Neural cell (in vitro differentiated cells): ENCODE measurements around the gene LRP5. TPM values are rescaled to one million over a fixed set of nuclear protein-coding genes. Genes with fewer than 3 reads are reported as not detected.

Experiments used
- H2AFZ ChIP-seq: fragments of 200-600, 300-800 bp; sonication (generic), shearing (Covaris generic); 2 replicates; pipeline ENCODE4 v1.6.0; 2014; ENCODE audit warnings: low read depth, mild to moderate bottlenecking, antibody characterized with exemption, low read length, moderate library complexity
- H3F3A ChIP-seq: fragments of 200-600 bp; shearing (Covaris generic); 2 replicates; pipeline ENCODE4 v1.6.1; 2016; ENCODE audit warnings: mild to moderate bottlenecking, moderate library complexity, mixed read lengths, antibody characterized with exemption, low read length; ENCODE audit not compliant: insufficient read depth, poor library complexity, severe bottlenecking
- H3K27ac ChIP-seq: fragments of 200-600, 300-800 bp; sonication (generic), shearing (Covaris generic); 2 replicates; pipeline ENCODE4 v1.5.1; 2014; ENCODE audit warnings: mild to moderate bottlenecking, low read length, moderate library complexity
- H3K27me3 ChIP-seq: fragments of 300-800, 200-600 bp; sonication (generic), shearing (Covaris generic); 2 replicates; pipeline ENCODE4 v1.6.0; 2014; ENCODE audit warnings: mild to moderate bottlenecking, low read depth, low read length, moderate library complexity; ENCODE audit not compliant: insufficient read depth
- H3K36me3 ChIP-seq: fragments of 300-800, 200-600 bp; sonication (generic), shearing (Covaris generic); 2 replicates; pipeline ENCODE4 v1.5.1; 2014; ENCODE audit warnings: mild to moderate bottlenecking, antibody characterized with exemption, low read length, moderate library complexity; ENCODE audit not compliant: insufficient read depth
- H3K4me2 ChIP-seq: fragments of 300-800, 200-600 bp; sonication (generic), shearing (Covaris generic); 2 replicates; pipeline ENCODE4 v1.6.0; 2014; ENCODE audit warnings: mild to moderate bottlenecking, low read length
- H3K4me3 ChIP-seq: fragments of 300-800, 200-600 bp; sonication (generic), shearing (Covaris generic); 2 replicates; pipeline ENCODE4 v1.5.1; 2014; ENCODE audit warnings: mild to moderate bottlenecking, low read length, moderate library complexity
- H3K79me2 ChIP-seq: fragments of 200-600 bp; shearing (Covaris generic); replicated peaks from 2 replicates; pipeline ENCODE4 v1.6.0; 2014; ENCODE audit warnings: mild to moderate bottlenecking, low read length, moderate library complexity; ENCODE audit not compliant: insufficient read depth
- H3K9ac ChIP-seq: fragments of 300-800, 200-600 bp; sonication (generic), shearing (Covaris generic); 2 replicates; pipeline ENCODE4 v1.6.1; 2016; ENCODE audit warnings: mild to moderate bottlenecking, low read length, mixed read lengths
- H3K9me2 ChIP-seq: fragments of 200-600 bp; shearing (Covaris generic); 2 replicates; pipeline ENCODE4 v1.6.1; 2016; ENCODE audit warnings: mild to moderate bottlenecking, low read length, mixed read lengths; ENCODE audit not compliant: insufficient read depth
- H3K9me3 ChIP-seq: fragments of 200-600, 300-800 bp; sonication (generic), shearing (Covaris generic); 2 replicates; pipeline ENCODE4 v1.6.1; 2016; ENCODE audit warnings: mild to moderate bottlenecking, mixed run types, low read length, moderate library complexity, mixed read lengths
- H4K20me1 ChIP-seq: fragments of 200-600 bp; shearing (Covaris generic); 2 replicates; pipeline ENCODE4 v1.6.1; 2016; ENCODE audit warnings: mild to moderate bottlenecking, mixed run types; ENCODE audit not compliant: insufficient read depth
- CTCF ChIP-seq: fragments of 450-650 bp; IDR thresholded peaks from 2 replicates; pipeline ENCODE4 v1.5.1; 2014; ENCODE audit warnings: antibody characterized with exemption, mild to moderate bottlenecking, moderate library complexity; ENCODE audit not compliant: poor library complexity, severe bottlenecking
- EP300 ChIP-seq: fragments of 450-650 bp; conservative IDR thresholded peaks from 2 replicates; pipeline ENCODE4 v1.6.1; 2014; ENCODE audit warnings: antibody characterized with exemption, mild to moderate bottlenecking, moderate library complexity; ENCODE audit not compliant: poor library complexity, severe bottlenecking
- EZH2 ChIP-seq: fragments of 200-600, 300-800 bp; shearing (Covaris generic), sonication (generic); IDR thresholded peaks from 2 replicates; pipeline ENCODE4 v1.6.1; 2014; ENCODE audit warnings: antibody characterized with exemption, low read length, borderline replicate concordance, mild to moderate bottlenecking; ENCODE audit not compliant: insufficient read depth, poor library complexity, severe bottlenecking
- MXI1 ChIP-seq: fragments of 450-650 bp; conservative IDR thresholded peaks from 2 replicates; pipeline ENCODE4 v1.6.1; 2014; ENCODE audit warnings: antibody characterized with exemption, mild to moderate bottlenecking; ENCODE audit not compliant: poor library complexity, severe bottlenecking
- POLR2AphosphoS5 ChIP-seq: IDR thresholded peaks from 2 replicates; pipeline ENCODE4 v1.6.1; 2012
- RAD21 ChIP-seq: fragments of 450-650 bp; conservative IDR thresholded peaks from 2 replicates; pipeline ENCODE4 v1.6.1; 2014; ENCODE audit warnings: antibody characterized with exemption, mild to moderate bottlenecking, moderate library complexity
- SMC3 ChIP-seq: fragments of 450-650 bp; conservative IDR thresholded peaks from 2 replicates; pipeline ENCODE4 v1.6.1; 2014; ENCODE audit warnings: antibody characterized with exemption, mild to moderate bottlenecking, moderate library complexity; ENCODE audit not compliant: poor library complexity
- TAF1 ChIP-seq: IDR thresholded peaks from 2 replicates; pipeline ENCODE4 v1.6.1; 2012; ENCODE audit warnings: low read depth
- polyA plus RNA-seq: library from polyadenylated mRNA; depleted of rRNA; stranded (reverse); fragments of >200 nt; gene quantifications from 2 replicates; pipeline ENCODE4 v1.2.3, GENCODE V29; 2014
- TF ChIP-seq, protein P1 (sequence below): IDR thresholded peaks from 2 replicates; pipeline ENCODE4 v1.6.1; 2012; ENCODE audit warnings: borderline replicate concordance

The LRP5 gene
- polyA plus RNA-seq, 1 donor from 2014 or later: 3.0 TPM

DNA sequence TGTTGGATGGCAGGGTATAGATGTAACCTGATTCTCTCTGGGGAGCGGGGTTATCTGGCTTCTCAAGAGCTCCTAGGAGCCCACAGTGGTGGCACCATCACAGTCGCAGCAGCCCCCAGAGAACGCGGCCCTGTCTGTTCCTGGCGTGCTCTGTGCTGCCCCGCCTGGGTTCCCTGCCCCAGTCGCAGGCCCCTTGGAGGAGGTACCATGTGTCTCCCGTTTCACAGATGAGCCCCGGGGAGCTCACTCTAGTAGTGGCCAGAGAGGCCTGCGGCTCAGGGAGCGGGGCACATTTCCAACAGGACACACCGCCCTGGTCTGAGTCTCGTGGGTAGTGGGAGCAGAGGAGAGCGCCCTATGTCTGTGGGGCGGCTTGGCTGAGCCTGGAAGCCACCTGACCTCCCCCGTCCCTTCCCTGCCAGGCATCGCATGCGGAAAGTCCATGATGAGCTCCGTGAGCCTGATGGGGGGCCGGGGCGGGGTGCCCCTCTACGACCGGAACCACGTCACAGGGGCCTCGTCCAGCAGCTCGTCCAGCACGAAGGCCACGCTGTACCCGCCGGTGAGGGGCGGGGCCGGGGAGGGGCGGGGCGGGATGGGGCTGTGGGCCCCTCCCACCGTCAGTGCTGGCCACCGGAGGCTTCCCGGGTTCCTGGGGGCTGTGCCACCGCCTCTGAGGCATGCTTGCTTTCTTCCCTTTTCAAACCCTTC lies 127.1 kb downstream of the LRP5 start:
- Histone ChIP-seq H3K4me2 (no peak overlapping the region), H4K20me1 (no peaks in the 10 kb centered on the region), H3K9ac (no peak overlapping the region), H3K9me3 (no peaks in the 10 kb centered on the region), H3K9me2 (no peaks in the 10 kb centered on the region), H3K36me3 (no peaks in the 10 kb centered on the region), H3K27me3 (no peaks in the 10 kb centered on the region), H3K79me2 (no peaks in the 10 kb centered on the region), H2AFZ (no peak overlapping the region), H3F3A (no peaks in the 10 kb centered on the region), H3K27ac (no peak overlapping the region), H3K4me3 (no peak overlapping the region)
- TF ChIP-seq EZH2: no peak
- no peak for TF ChIP-seq MXI1
- no peak for TF ChIP-seq SMC3
- TF ChIP-seq EP300: no peak
- TF ChIP-seq, protein P1, sequence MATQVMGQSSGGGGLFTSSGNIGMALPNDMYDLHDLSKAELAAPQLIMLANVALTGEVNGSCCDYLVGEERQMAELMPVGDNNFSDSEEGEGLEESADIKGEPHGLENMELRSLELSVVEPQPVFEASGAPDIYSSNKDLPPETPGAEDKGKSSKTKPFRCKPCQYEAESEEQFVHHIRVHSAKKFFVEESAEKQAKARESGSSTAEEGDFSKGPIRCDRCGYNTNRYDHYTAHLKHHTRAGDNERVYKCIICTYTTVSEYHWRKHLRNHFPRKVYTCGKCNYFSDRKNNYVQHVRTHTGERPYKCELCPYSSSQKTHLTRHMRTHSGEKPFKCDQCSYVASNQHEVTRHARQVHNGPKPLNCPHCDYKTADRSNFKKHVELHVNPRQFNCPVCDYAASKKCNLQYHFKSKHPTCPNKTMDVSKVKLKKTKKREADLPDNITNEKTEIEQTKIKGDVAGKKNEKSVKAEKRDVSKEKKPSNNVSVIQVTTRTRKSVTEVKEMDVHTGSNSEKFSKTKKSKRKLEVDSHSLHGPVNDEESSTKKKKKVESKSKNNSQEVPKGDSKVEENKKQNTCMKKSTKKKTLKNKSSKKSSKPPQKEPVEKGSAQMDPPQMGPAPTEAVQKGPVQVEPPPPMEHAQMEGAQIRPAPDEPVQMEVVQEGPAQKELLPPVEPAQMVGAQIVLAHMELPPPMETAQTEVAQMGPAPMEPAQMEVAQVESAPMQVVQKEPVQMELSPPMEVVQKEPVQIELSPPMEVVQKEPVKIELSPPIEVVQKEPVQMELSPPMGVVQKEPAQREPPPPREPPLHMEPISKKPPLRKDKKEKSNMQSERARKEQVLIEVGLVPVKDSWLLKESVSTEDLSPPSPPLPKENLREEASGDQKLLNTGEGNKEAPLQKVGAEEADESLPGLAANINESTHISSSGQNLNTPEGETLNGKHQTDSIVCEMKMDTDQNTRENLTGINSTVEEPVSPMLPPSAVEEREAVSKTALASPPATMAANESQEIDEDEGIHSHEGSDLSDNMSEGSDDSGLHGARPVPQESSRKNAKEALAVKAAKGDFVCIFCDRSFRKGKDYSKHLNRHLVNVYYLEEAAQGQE: no peak
- no peak for TF ChIP-seq RAD21
- no peak for TF ChIP-seq TAF1
- no peak for TF ChIP-seq POLR2AphosphoS5
- TF ChIP-seq CTCF: no peak

DNA sequence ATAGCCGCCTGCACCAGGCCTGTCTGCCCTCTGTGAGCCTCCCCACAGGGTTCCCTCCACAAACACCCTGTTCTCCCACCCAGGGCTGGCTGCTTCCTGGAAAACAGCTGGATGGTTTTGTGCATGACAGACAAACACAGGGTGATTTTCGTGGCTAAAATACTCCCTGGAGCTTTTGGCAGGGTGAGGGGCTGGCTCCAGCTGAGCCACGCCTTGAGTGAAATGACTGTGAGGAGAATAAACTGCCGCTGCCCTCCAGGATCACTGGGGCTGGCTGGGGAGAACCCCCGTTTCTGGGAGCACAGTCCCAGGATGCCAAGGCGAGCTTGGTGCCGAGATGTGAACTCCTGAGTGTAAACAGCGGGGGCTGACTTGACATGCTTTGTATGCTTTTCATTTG lies 127.8 kb downstream of the LRP5 start:
- H4K20me1 ChIP-seq: no peaks in the 10 kb centered on the region
- no peak overlapping the region for H3K27ac ChIP-seq
- TF ChIP-seq MXI1 (no peak), POLR2AphosphoS5 (no peak), CTCF (no peak), SMC3 (no peak), TAF1 (no peak), RAD21 (no peak), EP300 (no peak), EZH2 (no peak)
- TF ChIP-seq, protein P1: no peak
- H3K36me3 ChIP-seq: no peaks in the 10 kb centered on the region
- H3K9me2 ChIP-seq: no peaks in the 10 kb centered on the region
- no peak overlapping the region for H2AFZ ChIP-seq
- no peak overlapping the region for H3K9ac ChIP-seq
- H3K4me2 ChIP-seq: no peak overlapping the region
- H3F3A ChIP-seq: no peaks in the 10 kb centered on the region
- H3K4me3 ChIP-seq: no peak overlapping the region
- H3K27me3 ChIP-seq: no peaks in the 10 kb centered on the region
- H3K79me2 ChIP-seq: no peaks in the 10 kb centered on the region
- no peaks in the 10 kb centered on the region for H3K9me3 ChIP-seq
